ENCODE measurements around the gene TCF4. TPM values are rescaled to one million over a fixed set of nuclear protein-coding genes. Genes with fewer than 3 reads are reported as not detected.

Gene TCF4
- total and polyA plus RNA-seq, 8 donors, result 5.1 to 187 (median 39.9) TPM

DNA sequence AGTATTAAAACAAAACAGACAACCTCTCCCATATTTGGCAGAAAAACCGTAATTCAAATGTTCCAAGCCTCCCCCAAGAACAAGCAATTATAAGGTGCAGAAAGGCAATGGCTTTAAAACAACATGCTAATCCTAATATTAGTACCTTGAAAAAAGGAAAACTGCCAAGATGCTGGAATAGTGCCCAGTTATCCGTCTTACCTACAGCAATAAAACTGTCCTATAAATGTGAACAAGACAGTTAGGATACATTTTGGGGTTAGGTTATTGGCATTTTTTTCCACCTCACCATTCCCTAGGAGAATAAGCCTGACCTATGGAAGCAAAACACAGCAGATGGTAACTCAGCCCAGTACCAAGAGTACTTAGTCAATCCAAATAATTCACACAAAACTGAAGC, 83.2 kb downstream of the TCF4 start:
- TF ChIP-seq CTCF (IDR thresholded peaks at IDR 0.05) (no peak), POLR2AphosphoS5 (IDR thresholded peaks at IDR 0.05) (no peak), POLR2A (IDR thresholded peaks at IDR 0.05) (no peak), EP300 (IDR thresholded peaks at IDR 0.05) (no peak)
- intact Hi-C loops (cut with DNase I; ENCODE audit: low total_unique reads), result no loop called here
- no peak overlapping the region for H3K4me3 ChIP-seq
- WGBS, 5 donors, result 60 to 84% (median 82%) methylated on average over 2 of the region's 2 CpGs
- H3K4me1 ChIP-seq, result peaks cover 0 to 13% (median under 1%) of the 10 kb centered on the region in 4 donors
- H3K27ac ChIP-seq, result no peak overlapping the region
- no peaks in the 10 kb centered on the region for H3K9me3 ChIP-seq
- no peaks in the 10 kb centered on the region for H3K27me3 ChIP-seq
- no peak for DNase-seq
- H3K36me3 ChIP-seq, result no peaks in the 10 kb centered on the region

GRCh38 chr18:55503167-55503820, 84.7 kb downstream of the TCF4 start:
- WGBS, 5 donors, result 71 to 85% (median 80%) methylated on average over 7 of the region's 7 CpGs
- Histone ChIP-seq H3K27ac (no peak overlapping the region), H3K4me3 (no peak overlapping the region), H3K4me1 (peaks cover 0 to 4% (median 0%) of the 10 kb centered on the region in 4 donors), H3K36me3 (no peaks in the 10 kb centered on the region), H3K27me3 (no peaks in the 10 kb centered on the region), H3K9me3 (no peaks in the 10 kb centered on the region)
- no peak for TF ChIP-seq CTCF (IDR thresholded peaks at IDR 0.05)
- no peak for TF ChIP-seq EP300 (IDR thresholded peaks at IDR 0.05)
- no peak for TF ChIP-seq POLR2AphosphoS5 (IDR thresholded peaks at IDR 0.05)
- TF ChIP-seq POLR2A (IDR thresholded peaks at IDR 0.05), result no peak
- no peak for DNase-seq
- intact Hi-C loops (cut with DNase I; ENCODE audit: low total_unique reads), result no loop called here

DNA sequence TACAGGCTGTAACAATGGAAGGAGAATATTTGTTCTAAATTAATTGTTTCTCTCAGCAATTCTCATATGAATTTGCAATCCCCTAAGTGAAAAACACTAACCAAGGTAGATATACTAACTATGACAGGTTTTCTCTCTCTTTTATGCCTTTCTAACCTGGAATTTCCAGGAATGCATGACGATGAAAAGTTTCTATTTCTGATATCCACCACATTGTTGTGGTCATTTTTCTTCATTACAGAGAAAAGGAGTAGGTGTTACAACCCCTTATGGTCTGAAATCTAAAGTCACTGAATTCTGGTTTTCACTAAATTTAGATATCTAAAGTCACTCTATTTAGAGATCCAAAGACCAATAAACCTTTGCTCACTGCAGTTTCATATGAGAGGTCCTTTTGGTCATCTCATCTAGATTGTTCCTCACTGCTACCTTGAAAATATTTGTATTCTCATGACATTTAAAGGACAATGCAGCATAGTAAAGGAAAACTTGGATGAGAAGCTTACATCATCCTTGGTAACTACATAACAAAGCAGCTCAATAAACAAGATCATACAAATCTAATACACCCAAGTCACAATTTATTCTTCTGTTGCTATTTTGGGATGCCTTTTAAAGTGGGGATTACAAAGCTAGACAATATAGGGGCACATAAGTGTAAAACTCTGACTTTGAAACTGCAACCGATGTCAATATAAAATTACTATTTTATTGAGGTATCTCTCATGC, 85.8 kb downstream of the TCF4 start:
- no peaks in the 10 kb centered on the region for H3K27me3 ChIP-seq
- no peak for DNase-seq
- peak overlapping the region in 1 of 5 donors; percentile 76 for H3K27ac ChIP-seq
- no peak for TF ChIP-seq EP300 (IDR thresholded peaks at IDR 0.05)
- no peak for TF ChIP-seq POLR2AphosphoS5 (IDR thresholded peaks at IDR 0.05)
- TF ChIP-seq CTCF (IDR thresholded peaks at IDR 0.05), result no peak
- TF ChIP-seq POLR2A (IDR thresholded peaks at IDR 0.05), result no peak
- H3K4me3 ChIP-seq, result no peak overlapping the region
- peaks cover 0 to 4% (median 0%) of the 10 kb centered on the region in 4 donors for H3K4me1 ChIP-seq
- H3K9me3 ChIP-seq, result no peaks in the 10 kb centered on the region
- WGBS, 5 donors, result 73 to 84% (median 80%) methylated on average over 2 of the region's 2 CpGs
- H3K36me3 ChIP-seq, result no peaks in the 10 kb centered on the region
- intact Hi-C loops (cut with DNase I; ENCODE audit: low total_unique reads), result no loop called here

DNA sequence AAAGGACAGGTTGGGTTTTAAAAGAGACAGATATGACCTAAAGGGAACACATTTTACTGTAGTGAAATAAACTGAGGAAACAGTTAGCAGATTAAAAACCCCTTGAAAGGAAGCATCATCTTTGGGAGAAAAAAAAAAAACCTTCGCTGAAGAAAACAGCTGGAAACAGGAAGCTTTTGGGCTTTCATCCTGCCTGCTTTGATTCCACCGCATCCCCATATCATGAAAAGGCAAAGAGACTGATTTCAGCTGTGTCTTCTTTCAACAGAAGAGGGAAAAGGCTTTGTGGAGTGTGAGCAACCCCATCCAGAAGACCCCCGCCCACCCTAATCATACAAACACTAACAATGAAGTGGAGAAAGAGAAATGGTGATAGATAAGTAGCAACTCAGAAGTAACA, 86.4 kb downstream of the TCF4 start:
- WGBS, 5 donors, result 32 to 58% (median 56%) methylated on average over 3 of the region's 3 CpGs
- H3K36me3 ChIP-seq, result no peaks in the 10 kb centered on the region
- H3K4me3 ChIP-seq, result no peak overlapping the region
- H3K27ac ChIP-seq, result peak overlapping the region in 1 of 5 donors; percentile 76
- H3K27me3 ChIP-seq, result no peaks in the 10 kb centered on the region
- intact Hi-C loops (cut with DNase I; ENCODE audit: low total_unique reads), result no loop called here
- DNase-seq, result no peak
- H3K4me1 ChIP-seq, result peaks cover 0 to 4% (median 0%) of the 10 kb centered on the region in 4 donors
- H3K9me3 ChIP-seq, result no peaks in the 10 kb centered on the region
- no peak for TF ChIP-seq EP300 (IDR thresholded peaks at IDR 0.05)
- no peak for TF ChIP-seq POLR2AphosphoS5 (IDR thresholded peaks at IDR 0.05)
- no peak for TF ChIP-seq CTCF (IDR thresholded peaks at IDR 0.05)
- TF ChIP-seq POLR2A (IDR thresholded peaks at IDR 0.05), result no peak

All from stomach (tissue), 9 donors.